ENCODE measurements around the gene IL1RL1.

DNA sequence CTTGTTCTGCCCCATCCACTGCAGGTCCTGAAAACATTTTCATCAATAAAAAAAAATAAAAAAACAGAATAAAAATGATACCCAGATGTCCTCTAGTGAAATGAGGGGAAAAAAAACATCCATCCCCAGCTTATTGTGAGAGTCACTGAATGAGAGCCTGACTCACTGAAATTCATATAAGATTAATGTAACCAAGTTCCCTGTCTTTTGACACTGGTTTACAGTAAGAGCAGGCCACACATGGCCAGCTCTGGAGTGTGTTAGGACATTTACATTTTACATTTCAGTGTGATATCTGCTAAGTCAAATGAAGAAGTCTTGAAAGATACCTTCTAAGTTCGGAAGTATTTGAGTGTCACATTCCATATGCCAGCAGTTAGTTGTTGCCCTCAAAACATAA lies 23.1 kb downstream of the IL1RL1 start:
- TF ChIP-seq RAD21 (conservative IDR thresholded peaks at IDR 0.05) = no peak
- TF ChIP-seq, protein P1, sequence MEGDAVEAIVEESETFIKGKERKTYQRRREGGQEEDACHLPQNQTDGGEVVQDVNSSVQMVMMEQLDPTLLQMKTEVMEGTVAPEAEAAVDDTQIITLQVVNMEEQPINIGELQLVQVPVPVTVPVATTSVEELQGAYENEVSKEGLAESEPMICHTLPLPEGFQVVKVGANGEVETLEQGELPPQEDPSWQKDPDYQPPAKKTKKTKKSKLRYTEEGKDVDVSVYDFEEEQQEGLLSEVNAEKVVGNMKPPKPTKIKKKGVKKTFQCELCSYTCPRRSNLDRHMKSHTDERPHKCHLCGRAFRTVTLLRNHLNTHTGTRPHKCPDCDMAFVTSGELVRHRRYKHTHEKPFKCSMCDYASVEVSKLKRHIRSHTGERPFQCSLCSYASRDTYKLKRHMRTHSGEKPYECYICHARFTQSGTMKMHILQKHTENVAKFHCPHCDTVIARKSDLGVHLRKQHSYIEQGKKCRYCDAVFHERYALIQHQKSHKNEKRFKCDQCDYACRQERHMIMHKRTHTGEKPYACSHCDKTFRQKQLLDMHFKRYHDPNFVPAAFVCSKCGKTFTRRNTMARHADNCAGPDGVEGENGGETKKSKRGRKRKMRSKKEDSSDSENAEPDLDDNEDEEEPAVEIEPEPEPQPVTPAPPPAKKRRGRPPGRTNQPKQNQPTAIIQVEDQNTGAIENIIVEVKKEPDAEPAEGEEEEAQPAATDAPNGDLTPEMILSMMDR (IDR thresholded peaks at IDR 0.05; ENCODE audit: poor library complexity, severe bottlenecking) = no peak
- no peak for TF ChIP-seq MXI1 (conservative IDR thresholded peaks at IDR 0.05; ENCODE audit: poor library complexity, severe bottlenecking)
- no peak for TF ChIP-seq EZH2 (IDR thresholded peaks at IDR 0.05; ENCODE audit: borderline replicate concordance, insufficient read depth, low read length, poor library complexity, severe bottlenecking)
- no peak for TF ChIP-seq SMC3 (conservative IDR thresholded peaks at IDR 0.05; ENCODE audit: poor library complexity)
- no peak for TF ChIP-seq POLR2AphosphoS5 (IDR thresholded peaks at IDR 0.05)
- TF ChIP-seq REST (IDR thresholded peaks at IDR 0.05; ENCODE audit: borderline replicate concordance) = no peak
